ENCODE data around the gene POMT1. TPM values are rescaled to one million over a fixed set of nuclear protein-coding genes. Genes with fewer than 3 reads are reported as not detected.
A peak's percentile ranks its signal among the peaks of the same experiment; 100 is the strongest.

The POMT1 gene
- total RNA-seq, 1 donor from 2014 or later: 31.1 TPM

GRCh38 chr9:131528886-131529505, 26.3 kb downstream of the POMT1 start:
- H3K4me3 Mint-ChIP-seq: peak overlapping the region; percentile 91
- Histone ChIP-seq H3K36me3 (no peaks in the 10 kb centered on the region), H3K79me2 (ENCODE audit: low read depth) (peaks cover 19% of the 10 kb centered on the region), H3K27me3 (no peaks in the 10 kb centered on the region), H3K9me3 (ENCODE audit: low read depth) (no peaks in the 10 kb centered on the region), H3K4me2 (no peak overlapping the region), H3K9ac (no peak overlapping the region), H2AFZ (replicated peaks) (no peak overlapping the region), H3F3A (ENCODE audit: low read depth) (peaks cover 8% of the 10 kb centered on the region), H3K4me1 (peaks cover 5% of the 10 kb centered on the region), H3K4me3 (no peak overlapping the region), H3K27ac (no peak overlapping the region), H4K20me1 (ENCODE audit: low read depth) (peaks cover 14% of the 10 kb centered on the region)
- no peaks in the 10 kb centered on the region for H3K9me3 Mint-ChIP-seq
- no peak for TF ChIP-seq CTCF (IDR thresholded peaks at IDR 0.05)
- TF ChIP-seq EZH2phosphoT487 (IDR thresholded peaks at IDR 0.05): no peak
- no peak for TF ChIP-seq EZH2 (IDR thresholded peaks at IDR 0.05)
- H3K36me3 Mint-ChIP-seq: peaks cover 12% of the 10 kb centered on the region
- DNase-seq (ENCODE audit: low spot score): no peak
- H3K27me3 Mint-ChIP-seq (ENCODE audit: insufficient read depth, low read depth): peaks cover 8% of the 10 kb centered on the region
- H3K27ac Mint-ChIP-seq: no peak overlapping the region
- peaks cover 10% of the 10 kb centered on the region for H3K4me1 Mint-ChIP-seq

- H3K4me1 ChIP-seq: peaks cover 5% of the 10 kb centered on the region
- H3K4me3 Mint-ChIP-seq: peak overlapping the region; percentile 91
- peak overlapping the region; percentile 97 for H3K4me3 ChIP-seq
- peaks cover 16% of the 10 kb centered on the region for H3K4me1 Mint-ChIP-seq
- no peak overlapping the region for H3K27ac ChIP-seq
- peaks cover 19% of the 10 kb centered on the region for H3K79me2 ChIP-seq (ENCODE audit: low read depth)
- H4K20me1 ChIP-seq (ENCODE audit: low read depth): peaks cover 14% of the 10 kb centered on the region
- H3K9ac ChIP-seq: peak overlapping the region; percentile 88
- no peaks in the 10 kb centered on the region for H3K9me3 Mint-ChIP-seq
- peaks cover 9% of the 10 kb centered on the region for H3K27me3 Mint-ChIP-seq (ENCODE audit: insufficient read depth, low read depth)
- no peak overlapping the region for H2AFZ ChIP-seq (replicated peaks)
- no peak for DNase-seq (ENCODE audit: low spot score)
- H3F3A ChIP-seq (ENCODE audit: low read depth): no peaks in the 10 kb centered on the region
- no peak overlapping the region for H3K27ac Mint-ChIP-seq
- peak overlapping the region; percentile 83 for H3K4me2 ChIP-seq
- H3K36me3 ChIP-seq: no peaks in the 10 kb centered on the region
- TF ChIP-seq CTCF (IDR thresholded peaks at IDR 0.05): no peak
- no peak for TF ChIP-seq EZH2 (IDR thresholded peaks at IDR 0.05)
- TF ChIP-seq EZH2phosphoT487 (IDR thresholded peaks at IDR 0.05): no peak
- no peaks in the 10 kb centered on the region for H3K27me3 ChIP-seq
- peaks cover 12% of the 10 kb centered on the region for H3K36me3 Mint-ChIP-seq
- H3K9me3 ChIP-seq (ENCODE audit: low read depth): no peaks in the 10 kb centered on the region
Measured at GRCh38 chr9:131529597-131530545, 27.2 kb downstream of the POMT1 start.

GRCh38 chr9:131530546-131530919, 27.8 kb downstream of the POMT1 start:
- H3K4me1 Mint-ChIP-seq: peaks cover 17% of the 10 kb centered on the region
- H3K27me3 Mint-ChIP-seq (ENCODE audit: insufficient read depth, low read depth): peaks cover 7% of the 10 kb centered on the region
- peaks cover 12% of the 10 kb centered on the region for H3K36me3 Mint-ChIP-seq

More at GRCh38 chr9:131530546-131530919, 27.8 kb downstream of the POMT1 start:
- peak overlapping the region; percentile 97 for H3K4me3 ChIP-seq
- H3K36me3 ChIP-seq: no peaks in the 10 kb centered on the region
- H2AFZ ChIP-seq (replicated peaks): peak overlapping the region; percentile 71
- TF ChIP-seq CTCF (IDR thresholded peaks at IDR 0.05) (peak; percentile 14), EZH2 (IDR thresholded peaks at IDR 0.05) (no peak)
- no peaks in the 10 kb centered on the region for H3F3A ChIP-seq (ENCODE audit: low read depth)
- Mint-ChIP-seq H3K27ac (no peak overlapping the region), H3K9me3 (no peaks in the 10 kb centered on the region), H3K4me3 (peak overlapping the region; percentile 91)
- peak; percentile 75 for DNase-seq (ENCODE audit: low spot score)
- H3K4me1 ChIP-seq: peaks cover 5% of the 10 kb centered on the region
- H3K9me3 ChIP-seq (ENCODE audit: low read depth): no peaks in the 10 kb centered on the region
- H4K20me1 ChIP-seq (ENCODE audit: low read depth): peaks cover 14% of the 10 kb centered on the region
- no peaks in the 10 kb centered on the region for H3K27me3 ChIP-seq
- peak overlapping the region; percentile 83 for H3K4me2 ChIP-seq
- peaks cover 19% of the 10 kb centered on the region for H3K79me2 ChIP-seq (ENCODE audit: low read depth)
- H3K27ac ChIP-seq: no peak overlapping the region
- H3K9ac ChIP-seq: peak overlapping the region; percentile 88
